ENCODE results near the gene DNAH11. TPM values are rescaled to one million over a fixed set of nuclear protein-coding genes. Genes with fewer than 3 reads are reported as not detected.
"Not testable (repeated sequence)": the region's sequence is repeated elsewhere in the genome, so short reads cannot be mapped to it uniquely, and the experiment has no call there.

The DNAH11 gene
- total and polyA plus RNA-seq, 9 of the 15 experiments (the other 6 are each of a cell fraction or from before 2014, with no cell fraction given): under 0.01 TPM; not detected in 7

DNA sequence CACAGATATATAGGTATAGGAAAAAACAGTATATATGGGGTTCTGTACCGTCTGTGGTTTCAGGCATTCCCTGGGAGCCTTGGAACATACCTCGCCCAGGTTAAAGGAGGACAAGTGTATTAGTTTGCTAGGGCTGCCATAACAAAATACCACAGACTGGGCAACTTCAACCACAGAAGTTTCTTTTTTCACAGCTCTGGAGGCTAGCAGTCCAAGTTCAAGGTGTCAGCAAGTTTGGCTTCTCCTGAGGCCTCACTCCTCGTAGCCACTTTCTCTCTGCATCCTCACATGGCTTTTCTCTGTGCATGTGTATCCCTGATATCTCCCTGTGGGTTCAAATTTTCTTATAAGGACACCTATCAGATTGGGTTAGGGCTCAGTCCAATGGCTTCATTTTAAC lies 189.1 kb downstream of the DNAH11 start:
- Histone ChIP-seq H3K79me2 (ENCODE audit: control insufficient read depth, insufficient read depth, low read length) (no peaks in the 10 kb centered on the region), H3K27ac (ENCODE audit: extremely low read depth, low read depth, low read length) (no peak overlapping the region), H3K9me3 (replicated peaks; ENCODE audit: control insufficient read depth, insufficient read depth, low read depth, low read length) (no peaks in the 10 kb centered on the region), H3K4me1 (replicated peaks in 1 of 2; ENCODE audit: control insufficient read depth in 2 of 2, insufficient read depth in 2 of 2, low read length in 2 of 2) (no peaks in the 10 kb centered on the region), H3K27me3 (ENCODE audit: control insufficient read depth in 2 of 2, insufficient read depth in 2 of 2, low read length in 2 of 2) (peaks cover 2 to 9% of the 10 kb centered on the region in 2 experiments; a peak in 2 of 5 replicates), H4K20me1 (replicated peaks; ENCODE audit: control insufficient read depth, insufficient read depth, low read length) (no peaks in the 10 kb centered on the region), H3K4me3 (no peak overlapping the region), H3K9ac (ENCODE audit: insufficient read depth in 1 of 2, low read depth in 2 of 2, low read length in 2 of 2) (no peak overlapping the region), H2AFZ (ENCODE audit: low read depth, low read length) (no peak overlapping the region), H3K9me1 (ENCODE audit: control insufficient read depth, insufficient read depth, low read length) (no peaks in the 10 kb centered on the region), H3K4me2 (ENCODE audit: insufficient read depth, low read length) (no peak overlapping the region), H3K36me3 (ENCODE audit: control insufficient read depth, insufficient read depth, low read length) (no peaks in the 10 kb centered on the region)
- intact Hi-C loops (cut with micrococcal nuclease): no loop called here
- TF ChIP-seq POLR2A (conservative IDR thresholded peaks at IDR 0.05): no peak
- TF ChIP-seq, protein P1, sequence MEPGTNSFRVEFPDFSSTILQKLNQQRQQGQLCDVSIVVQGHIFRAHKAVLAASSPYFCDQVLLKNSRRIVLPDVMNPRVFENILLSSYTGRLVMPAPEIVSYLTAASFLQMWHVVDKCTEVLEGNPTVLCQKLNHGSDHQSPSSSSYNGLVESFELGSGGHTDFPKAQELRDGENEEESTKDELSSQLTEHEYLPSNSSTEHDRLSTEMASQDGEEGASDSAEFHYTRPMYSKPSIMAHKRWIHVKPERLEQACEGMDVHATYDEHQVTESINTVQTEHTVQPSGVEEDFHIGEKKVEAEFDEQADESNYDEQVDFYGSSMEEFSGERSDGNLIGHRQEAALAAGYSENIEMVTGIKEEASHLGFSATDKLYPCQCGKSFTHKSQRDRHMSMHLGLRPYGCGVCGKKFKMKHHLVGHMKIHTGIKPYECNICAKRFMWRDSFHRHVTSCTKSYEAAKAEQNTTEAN (CRISPR knock-in tag; IDR thresholded peaks at IDR 0.05): no peak
- no peak for TF ChIP-seq C11orf30 (IDR thresholded peaks at IDR 0.05; ENCODE audit: low read depth)
- no peak for TF ChIP-seq HSF4 (CRISPR knock-in tag; IDR thresholded peaks at IDR 0.05; ENCODE audit: borderline replicate concordance)
- no peak for TF ChIP-seq PRMT5 (CRISPR knock-in tag; IDR thresholded peaks at IDR 0.05)
- no peak for TF ChIP-seq KAT8 (IDR thresholded peaks at IDR 0.05; ENCODE audit: low read depth)
- TF ChIP-seq ZNF589 (CRISPR knock-in tag; IDR thresholded peaks at IDR 0.05; ENCODE audit: low read depth): no peak
- ChIA-PET POLR2A (no interaction called here), CTCF (ENCODE audit: low intra/inter-chr PET ratio) (no interaction called here)
- 0% methylated on average over 3 of the region's 3 CpGs for WGBS (ENCODE audit: insufficient coverage, low coverage, missing lambda C conversion rate)
- DNase-seq (ENCODE audit: extremely low read depth in 1 of 4, low spot score in 3 of 4) (no peak), FAIRE-seq (no peak), ATAC-seq (no peak)
- in situ Hi-C loops (cut with MboI): no loop called here
- no TSS peak for BruUV-seq (replicated peaks)

GRCh38 chr7:21732956-21733355 lies 190.1 kb downstream of the DNAH11 start:
- H3K27me3 ChIP-seq (ENCODE audit: control insufficient read depth in 2 of 2, insufficient read depth in 2 of 2, low read length in 2 of 2); ATAC-seq; H3K9me1 ChIP-seq (ENCODE audit: control insufficient read depth, insufficient read depth, low read length); DNase-seq (ENCODE audit: extremely low read depth in 1 of 4, low spot score in 3 of 4); H3K27ac ChIP-seq (ENCODE audit: extremely low read depth, low read depth, low read length); H3K79me2 ChIP-seq (ENCODE audit: control insufficient read depth, insufficient read depth, low read length); H3K4me2 ChIP-seq (ENCODE audit: insufficient read depth, low read length); intact Hi-C loops (cut with micrococcal nuclease); H3K36me3 ChIP-seq (ENCODE audit: control insufficient read depth, insufficient read depth, low read length); H3K4me1 ChIP-seq (replicated peaks in 1 of 2; ENCODE audit: control insufficient read depth in 2 of 2, insufficient read depth in 2 of 2, low read length in 2 of 2); H3K9ac ChIP-seq (ENCODE audit: insufficient read depth in 1 of 2, low read depth in 2 of 2, low read length in 2 of 2); H2AFZ ChIP-seq (ENCODE audit: low read depth, low read length); in situ Hi-C loops (cut with MboI); H3K4me3 ChIP-seq; POLR2A ChIA-PET; H3K9me3 ChIP-seq (replicated peaks; ENCODE audit: control insufficient read depth, insufficient read depth, low read depth, low read length); FAIRE-seq; CTCF ChIA-PET (ENCODE audit: low intra/inter-chr PET ratio); BruUV-seq (replicated peaks); H4K20me1 ChIP-seq (replicated peaks; ENCODE audit: control insufficient read depth, insufficient read depth, low read length): not testable (repeated sequence)
- 0% methylated on average over 5 of the region's 6 CpGs for WGBS (ENCODE audit: insufficient coverage, low coverage, missing lambda C conversion rate)

Measured in K562 (cell line).